SK-N-SH (cell line): ENCODE data around the gene CNTNAP5. TPM values are rescaled to one million over a fixed set of nuclear protein-coding genes. Genes with fewer than 3 reads are reported as not detected.

Source experiments
- CTCF ChIA-PET: fragments of 300-600, 350-600 bp; formaldehyde crosslinking; extraction: SDS; loops from one replicate; lab custom pipeline; 2021; lab: Yijun Ruan, JAX
- POLR2A ChIA-PET: fragments of 350-600 bp; sonication (Branson Sonifier 250); formaldehyde crosslinking; extraction: SDS; loops from one replicate; lab custom pipeline; 2020; ENCODE audit warnings: antibody characterized with exemption, inconsistent platforms; lab: Yijun Ruan, JAX
- DNase-seq: peaks from one replicate; pipeline ENCODE4 v3.0.0; 2012
- H2AFZ ChIP-seq: fragments of 200-600 bp; sonication (generic); 2 replicates; pipeline ENCODE4 v1.8.1; 2016; ENCODE audit warnings: antibody characterized with exemption, mild to moderate bottlenecking, low read depth
- H3F3A ChIP-seq: fragments of 200-600 bp; sonication (generic); replicated peaks from 2 replicates; pipeline ENCODE3; 2016; ENCODE audit warnings: antibody characterized with exemption, mild to moderate bottlenecking; ENCODE audit not compliant: insufficient read depth
- H3K27ac ChIP-seq, 2 experiments: fragments of 200-500 bp in 1 of 2; fragments of 200-600 bp in 1 of 2; sonication (Bioruptor generic) in 1 of 2; sonication (generic), shearing (Covaris generic) in 1 of 2; 2 replicates each; pipeline versions ENCODE4 v1.5.1 to v1.6.1; 2014 to 2016; ENCODE audit warnings: low read depth in 2 of 2, inconsistent platforms in 1 of 2, low read length in 1 of 2, mild to moderate bottlenecking in 1 of 2, mixed read lengths in 1 of 2
- H3K27me3 ChIP-seq: fragments of 200-600 bp; sonication (generic), shearing (Covaris generic); 2 replicates; pipeline ENCODE4 v1.6.1; 2016; ENCODE audit warnings: mixed run types; ENCODE audit not compliant: insufficient read depth
- H3K36me3 ChIP-seq, 2 experiments: fragments of 200-500 bp in 1 of 2; fragments of 200-600 bp in 1 of 2; sonication (Bioruptor generic) in 1 of 2; sonication (generic) in 1 of 2; replicated peaks in 1 of 2; 2 replicates each; pipeline versions ENCODE3 to v1.5.1; 2014 to 2016; ENCODE audit warnings: low read length in 1 of 2, mild to moderate bottlenecking in 1 of 2; ENCODE audit not compliant: insufficient read depth in 2 of 2, control insufficient read depth in 1 of 2
- H3K4me1 ChIP-seq, 2 experiments: fragments of 200-500 bp in 1 of 2; fragments of 200-600 bp in 1 of 2; sonication (Bioruptor generic) in 1 of 2; sonication (generic), shearing (Covaris generic) in 1 of 2; 2 replicates each; pipeline versions ENCODE4 v1.5.1 to v1.6.1; 2014 to 2016; ENCODE audit warnings: low read depth in 1 of 2, low read length in 1 of 2, mixed run types in 1 of 2; ENCODE audit not compliant: insufficient read depth in 2 of 2, control insufficient read depth in 1 of 2
- H3K4me2 ChIP-seq: fragments of 200-600 bp; sonication (generic), shearing (Covaris generic); 2 replicates; pipeline ENCODE4 v1.6.1; 2017; ENCODE audit warnings: mixed run types
- H3K4me3 ChIP-seq, 2 experiments: fragments of 200-500 bp in 1 of 2; fragments of 200-600 bp in 1 of 2; sonication (Bioruptor generic) in 1 of 2; sonication (generic), shearing (Covaris generic) in 1 of 2; 2 replicates each; pipeline versions ENCODE4 v1.5.1 to v1.8.1; 2014 to 2016; ENCODE audit warnings: low read depth in 2 of 2, inconsistent platforms in 1 of 2, low read length in 1 of 2, mild to moderate bottlenecking in 1 of 2, mixed read lengths in 1 of 2, moderate library complexity in 1 of 2
- H3K79me2 ChIP-seq: fragments of 200-600 bp; sonication (generic); 2 replicates; pipeline ENCODE4 v1.8.1; 2017; ENCODE audit warnings: mild to moderate bottlenecking; ENCODE audit not compliant: insufficient read depth
- H3K9ac ChIP-seq: fragments of 200-600 bp; sonication (generic); 2 replicates; pipeline ENCODE4 v1.6.1; 2017; ENCODE audit warnings: mixed run types
- H3K9me2 ChIP-seq: fragments of 200-600 bp; sonication (generic); 2 replicates; pipeline ENCODE4 v1.6.1; 2017; ENCODE audit warnings: mixed run types
- H3K9me3 ChIP-seq: fragments of 200-600 bp; sonication (generic); 2 replicates; pipeline ENCODE4 v1.6.1; 2017; ENCODE audit warnings: mixed run types, mild to moderate bottlenecking, moderate library complexity
- H4K20me1 ChIP-seq: fragments of 200-600 bp; sonication (generic); 2 replicates; pipeline ENCODE4 v1.6.1; 2017; ENCODE audit warnings: mild to moderate bottlenecking, mixed run types; ENCODE audit not compliant: insufficient read depth
- CHD2 ChIP-seq: fragments of 150-350 bp; IDR thresholded peaks from 2 replicates; pipeline ENCODE4 v1.6.1; 2018; ENCODE audit warnings: low read length; ENCODE audit not compliant: partially characterized antibody
- EP300 ChIP-seq, 2 experiments: IDR thresholded peaks; 2 replicates each; pipeline versions ENCODE4 v1.4.0 to v1.6.1; 2012; ENCODE audit warnings: borderline replicate concordance in 1 of 2, low read depth in 1 of 2, low read length in 1 of 2
- EZH2phosphoT487 ChIP-seq: fragments of 200-600 bp; sonication (generic); IDR thresholded peaks from 2 replicates; pipeline ENCODE4 v1.6.1; 2017; ENCODE audit warnings: low read depth, mixed run types, mild to moderate bottlenecking, antibody characterized with exemption, moderate library complexity, borderline replicate concordance
- FOSL2 ChIP-seq: IDR thresholded peaks from 2 replicates; pipeline ENCODE4 v1.4.0; 2012; ENCODE audit warnings: low read depth, mild to moderate bottlenecking, moderate library complexity, borderline replicate concordance
- FOXJ3 ChIP-seq: sonication (generic); formaldehyde crosslinking; IDR thresholded peaks from 2 replicates; pipeline ENCODE4 v1.5.1; 2020; ENCODE audit warnings: mild to moderate bottlenecking, missing genetic modification reagents
- FOXM1 ChIP-seq: IDR thresholded peaks from 2 replicates; pipeline ENCODE4 v1.4.0; 2012; ENCODE audit warnings: low read depth, mild to moderate bottlenecking
- GABPA ChIP-seq: IDR thresholded peaks from 2 replicates; pipeline ENCODE4 v1.4.0; 2012; ENCODE audit warnings: low read depth, mild to moderate bottlenecking
- GATA2 ChIP-seq: sonication (generic); formaldehyde crosslinking; IDR thresholded peaks from 2 replicates; pipeline ENCODE4 v1.5.0; 2020; ENCODE audit warnings: mild to moderate bottlenecking, missing genetic modification reagents
- JUND ChIP-seq: IDR thresholded peaks from 2 replicates; pipeline ENCODE4 v1.4.0; 2012
- MAX ChIP-seq: IDR thresholded peaks from 2 replicates; pipeline ENCODE4 v1.4.0; 2012; ENCODE audit warnings: low read depth
- MEF2A ChIP-seq: IDR thresholded peaks from 2 replicates; pipeline ENCODE4 v1.4.0; 2012; ENCODE audit warnings: low read depth, borderline replicate concordance
- POLR2AphosphoS5 ChIP-seq: IDR thresholded peaks from 2 replicates; pipeline ENCODE4 v1.6.1; 2012; ENCODE audit warnings: low read depth, low read length
- SIN3A ChIP-seq: IDR thresholded peaks from 2 replicates; pipeline ENCODE4 v1.6.1; 2012; ENCODE audit warnings: low read depth, mild to moderate bottlenecking, low read length, moderate library complexity, borderline replicate concordance
- YY1 ChIP-seq: IDR thresholded peaks from 2 replicates; pipeline ENCODE4 v1.4.0; 2012; ENCODE audit warnings: low read depth, mild to moderate bottlenecking
- WGBS: methylation state at CpG from one replicate; pipeline ENCODE4 v1.1.6; 2017; ENCODE audit warnings: low lambda C conversion rate; 5-methylcytosine and 5-hydroxymethylcytosine counted together
- polyA plus RNA-seq, 3 experiments: library from polyadenylated mRNA; depleted of rRNA; stranded (reverse); fragments of >200 nt; gene quantifications; 2 replicates each; pipeline ENCODE4 v1.2.3, GENCODE V29; 2012
- TF ChIP-seq, protein P1 (sequence below): IDR thresholded peaks from 2 replicates; pipeline ENCODE4 v1.6.1; 2012; ENCODE audit warnings: mild to moderate bottlenecking, low read depth, low read length, moderate library complexity
- TF ChIP-seq, protein P2 (sequence below): fragments of 200-600 bp; sonication (generic); IDR thresholded peaks from 2 replicates; pipeline ENCODE4 v1.6.1; 2017; ENCODE audit warnings: antibody characterized with exemption, mild to moderate bottlenecking, moderate library complexity

The CNTNAP5 gene
- polyA plus RNA-seq, 1 of the 3 experiments (the other 2 are of a cell fraction): 0.08 TPM

DNA sequence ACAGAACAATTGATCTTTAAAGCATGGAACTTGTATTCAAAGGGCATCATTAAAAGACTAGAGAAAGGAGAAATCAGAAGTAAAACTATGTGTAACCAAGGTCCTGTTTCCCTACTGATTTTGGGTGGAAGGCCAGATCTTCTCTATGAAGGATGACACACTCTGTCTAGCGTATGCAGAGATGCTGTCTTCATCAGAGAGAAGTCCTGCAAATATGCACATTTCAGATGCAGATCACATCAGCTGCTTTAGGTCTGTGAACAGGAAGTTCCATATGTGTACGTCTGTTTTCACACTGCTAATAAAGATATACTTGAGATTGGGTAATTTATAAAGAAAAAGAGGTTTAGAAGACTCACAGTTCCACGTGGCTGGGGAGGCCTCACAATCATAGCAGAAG, 857.3 kb downstream of the CNTNAP5 start (continued):
- TF ChIP-seq, protein P1, sequence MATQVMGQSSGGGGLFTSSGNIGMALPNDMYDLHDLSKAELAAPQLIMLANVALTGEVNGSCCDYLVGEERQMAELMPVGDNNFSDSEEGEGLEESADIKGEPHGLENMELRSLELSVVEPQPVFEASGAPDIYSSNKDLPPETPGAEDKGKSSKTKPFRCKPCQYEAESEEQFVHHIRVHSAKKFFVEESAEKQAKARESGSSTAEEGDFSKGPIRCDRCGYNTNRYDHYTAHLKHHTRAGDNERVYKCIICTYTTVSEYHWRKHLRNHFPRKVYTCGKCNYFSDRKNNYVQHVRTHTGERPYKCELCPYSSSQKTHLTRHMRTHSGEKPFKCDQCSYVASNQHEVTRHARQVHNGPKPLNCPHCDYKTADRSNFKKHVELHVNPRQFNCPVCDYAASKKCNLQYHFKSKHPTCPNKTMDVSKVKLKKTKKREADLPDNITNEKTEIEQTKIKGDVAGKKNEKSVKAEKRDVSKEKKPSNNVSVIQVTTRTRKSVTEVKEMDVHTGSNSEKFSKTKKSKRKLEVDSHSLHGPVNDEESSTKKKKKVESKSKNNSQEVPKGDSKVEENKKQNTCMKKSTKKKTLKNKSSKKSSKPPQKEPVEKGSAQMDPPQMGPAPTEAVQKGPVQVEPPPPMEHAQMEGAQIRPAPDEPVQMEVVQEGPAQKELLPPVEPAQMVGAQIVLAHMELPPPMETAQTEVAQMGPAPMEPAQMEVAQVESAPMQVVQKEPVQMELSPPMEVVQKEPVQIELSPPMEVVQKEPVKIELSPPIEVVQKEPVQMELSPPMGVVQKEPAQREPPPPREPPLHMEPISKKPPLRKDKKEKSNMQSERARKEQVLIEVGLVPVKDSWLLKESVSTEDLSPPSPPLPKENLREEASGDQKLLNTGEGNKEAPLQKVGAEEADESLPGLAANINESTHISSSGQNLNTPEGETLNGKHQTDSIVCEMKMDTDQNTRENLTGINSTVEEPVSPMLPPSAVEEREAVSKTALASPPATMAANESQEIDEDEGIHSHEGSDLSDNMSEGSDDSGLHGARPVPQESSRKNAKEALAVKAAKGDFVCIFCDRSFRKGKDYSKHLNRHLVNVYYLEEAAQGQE: no peak
- TF ChIP-seq EZH2phosphoT487: no peak
- TF ChIP-seq JUND: no peak
- TF ChIP-seq GATA2 (CRISPR knock-in tag): no peak
- no peak for TF ChIP-seq CHD2
- no peak for TF ChIP-seq FOSL2

GRCh38 chr2:124883595-124883994, 858.5 kb downstream of the CNTNAP5 start:
- 65% methylated on average over 5 of the region's 5 CpGs for WGBS
- Histone ChIP-seq H3K27me3 (no peaks in the 10 kb centered on the region), H3K4me1 (no peaks in the 10 kb centered on the region), H3K4me2 (no peak overlapping the region), H3K36me3 (no peaks in the 10 kb centered on the region), H3K9me3 (0 out of 2 replicates have a peak, but pooled peaks cover 5% of the 10 kb centered on the region), H3F3A (no peaks in the 10 kb centered on the region), H3K27ac (no peak overlapping the region), H4K20me1 (no peaks in the 10 kb centered on the region), H3K79me2 (no peaks in the 10 kb centered on the region), H3K9ac (no peak overlapping the region), H3K4me3 (no peak overlapping the region), H3K9me2 (no peaks in the 10 kb centered on the region), H2AFZ (no peak overlapping the region)
- ChIA-PET CTCF (no interaction called here), POLR2A (no interaction called here)
- TF ChIP-seq FOXJ3: no peak
- DNase-seq: no peak

DNA sequence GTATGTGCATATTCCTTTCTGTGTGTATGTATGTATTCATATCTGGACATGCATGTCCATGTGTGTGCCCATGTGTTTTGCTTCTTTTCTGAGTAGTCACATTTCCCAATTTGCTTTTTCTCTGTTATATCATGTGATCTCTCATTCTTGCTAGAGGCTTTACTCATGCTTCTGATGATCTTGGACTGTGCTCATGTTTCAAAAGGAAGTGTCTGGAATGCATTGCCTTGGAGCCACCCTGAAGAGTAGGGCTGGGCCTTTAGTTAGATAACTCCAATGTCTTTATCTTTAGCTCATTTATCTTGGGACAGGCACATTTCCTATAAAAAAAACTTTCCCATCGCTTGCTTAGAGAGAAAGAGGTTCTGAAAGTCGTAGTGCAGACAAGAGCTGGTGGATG, 859.2 kb downstream of the CNTNAP5 start:
- H3K27ac ChIP-seq: no peak overlapping the region
- no peaks in the 10 kb centered on the region for H3F3A ChIP-seq
- no peaks in the 10 kb centered on the region for H3K9me2 ChIP-seq
- 0 out of 2 replicates have a peak, but pooled peaks cover 5% of the 10 kb centered on the region for H3K9me3 ChIP-seq
- ChIA-PET POLR2A (no interaction called here), CTCF (no interaction called here)
- no peak for DNase-seq
- H3K4me3 ChIP-seq: no peak overlapping the region
- no peaks in the 10 kb centered on the region for H3K4me1 ChIP-seq
- 21% methylated on average over 2 of the region's 2 CpGs for WGBS
- H4K20me1 ChIP-seq: no peaks in the 10 kb centered on the region
- no peak overlapping the region for H2AFZ ChIP-seq
- H3K36me3 ChIP-seq: no peaks in the 10 kb centered on the region
- H3K4me2 ChIP-seq: no peak overlapping the region
- no peaks in the 10 kb centered on the region for H3K27me3 ChIP-seq
- no peak overlapping the region for H3K9ac ChIP-seq
- no peaks in the 10 kb centered on the region for H3K79me2 ChIP-seq
- TF ChIP-seq SIN3A: no peak
- no peak for TF ChIP-seq JUND
- TF ChIP-seq MEF2A: no peak
- no peak for TF ChIP-seq FOXM1
- no peak for TF ChIP-seq GABPA
- TF ChIP-seq MAX: no peak
- no peak for TF ChIP-seq POLR2AphosphoS5
- no peak for TF ChIP-seq GATA2 (CRISPR knock-in tag)
- TF ChIP-seq YY1: no peak
- TF ChIP-seq, protein P2, sequence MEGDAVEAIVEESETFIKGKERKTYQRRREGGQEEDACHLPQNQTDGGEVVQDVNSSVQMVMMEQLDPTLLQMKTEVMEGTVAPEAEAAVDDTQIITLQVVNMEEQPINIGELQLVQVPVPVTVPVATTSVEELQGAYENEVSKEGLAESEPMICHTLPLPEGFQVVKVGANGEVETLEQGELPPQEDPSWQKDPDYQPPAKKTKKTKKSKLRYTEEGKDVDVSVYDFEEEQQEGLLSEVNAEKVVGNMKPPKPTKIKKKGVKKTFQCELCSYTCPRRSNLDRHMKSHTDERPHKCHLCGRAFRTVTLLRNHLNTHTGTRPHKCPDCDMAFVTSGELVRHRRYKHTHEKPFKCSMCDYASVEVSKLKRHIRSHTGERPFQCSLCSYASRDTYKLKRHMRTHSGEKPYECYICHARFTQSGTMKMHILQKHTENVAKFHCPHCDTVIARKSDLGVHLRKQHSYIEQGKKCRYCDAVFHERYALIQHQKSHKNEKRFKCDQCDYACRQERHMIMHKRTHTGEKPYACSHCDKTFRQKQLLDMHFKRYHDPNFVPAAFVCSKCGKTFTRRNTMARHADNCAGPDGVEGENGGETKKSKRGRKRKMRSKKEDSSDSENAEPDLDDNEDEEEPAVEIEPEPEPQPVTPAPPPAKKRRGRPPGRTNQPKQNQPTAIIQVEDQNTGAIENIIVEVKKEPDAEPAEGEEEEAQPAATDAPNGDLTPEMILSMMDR: no peak
- TF ChIP-seq, protein P1: no peak
- TF ChIP-seq FOXJ3: no peak
- TF ChIP-seq EZH2phosphoT487: no peak
- TF ChIP-seq EP300 (IDR thresholded peaks at IDR 0.05; ENCODE audit: borderline replicate concordance in 1 of 2, low read depth in 1 of 2, low read length in 1 of 2): no peak
